ENCODE results near the gene SEZ6L2.
A peak's percentile ranks its signal among the peaks of the same experiment; 100 is the strongest.
"Not testable (repeated sequence)": the region's sequence is repeated elsewhere in the genome, so short reads cannot be mapped to it uniquely, and the experiment has no call there.

Gene SEZ6L2

DNA sequence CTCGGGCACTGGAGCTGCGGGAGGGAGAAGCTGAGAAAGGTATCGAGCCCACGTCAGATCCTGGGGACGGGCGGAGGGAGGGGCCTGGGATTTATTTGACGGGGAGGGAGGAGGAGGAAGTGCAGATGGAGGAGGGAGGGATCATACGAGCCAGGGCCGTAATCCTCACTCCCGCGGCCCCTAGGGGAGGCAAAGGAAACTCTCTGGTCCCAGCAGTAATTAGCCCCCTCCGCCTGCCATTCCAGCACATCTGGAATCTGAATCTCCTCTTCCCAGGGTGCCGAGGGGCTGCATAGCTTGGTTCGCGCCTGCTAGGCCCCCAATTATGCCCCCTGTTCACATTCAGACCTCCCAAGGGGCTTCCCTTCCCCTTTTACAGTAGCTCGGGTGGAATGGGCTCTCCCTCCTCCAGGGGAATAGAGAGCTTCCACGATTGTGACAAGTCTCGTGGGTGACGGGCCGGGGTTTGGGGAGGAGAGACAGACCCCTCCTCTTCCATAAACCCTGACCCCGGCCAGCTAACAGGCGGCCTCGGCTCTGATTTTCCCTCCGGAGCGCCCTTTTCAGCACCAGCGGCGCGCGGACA is at the start of gene SEZ6L2:
Gene SEZ6L2, minus strand, starts transcription at position 35 of the 586 bp plus-strand sequence. CDS start 531 bp downstream, outside the sequence.
- DNase-seq, result peak; percentile 89 to 94

DNA sequence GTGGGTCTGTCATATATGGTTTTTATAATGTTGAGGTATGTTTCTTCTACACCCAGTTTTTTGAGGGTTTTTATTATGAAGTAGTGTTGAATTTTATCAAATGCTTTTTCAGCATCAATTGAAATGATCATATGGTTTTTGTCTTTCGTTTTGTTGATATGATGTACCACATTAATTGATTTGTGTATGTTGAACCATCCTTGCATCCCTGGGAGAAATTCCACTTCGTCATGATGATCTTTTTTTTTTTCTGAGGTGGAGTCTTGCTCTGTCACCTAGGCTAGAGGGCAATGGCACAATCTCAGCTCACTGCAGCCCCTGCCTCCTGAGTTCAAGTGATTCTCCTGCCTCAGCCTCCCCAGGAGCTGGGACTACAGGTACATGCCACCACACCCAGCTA is 48.5 kb upstream of the SEZ6L2 start:
- DNase-seq, result no peak

DNA sequence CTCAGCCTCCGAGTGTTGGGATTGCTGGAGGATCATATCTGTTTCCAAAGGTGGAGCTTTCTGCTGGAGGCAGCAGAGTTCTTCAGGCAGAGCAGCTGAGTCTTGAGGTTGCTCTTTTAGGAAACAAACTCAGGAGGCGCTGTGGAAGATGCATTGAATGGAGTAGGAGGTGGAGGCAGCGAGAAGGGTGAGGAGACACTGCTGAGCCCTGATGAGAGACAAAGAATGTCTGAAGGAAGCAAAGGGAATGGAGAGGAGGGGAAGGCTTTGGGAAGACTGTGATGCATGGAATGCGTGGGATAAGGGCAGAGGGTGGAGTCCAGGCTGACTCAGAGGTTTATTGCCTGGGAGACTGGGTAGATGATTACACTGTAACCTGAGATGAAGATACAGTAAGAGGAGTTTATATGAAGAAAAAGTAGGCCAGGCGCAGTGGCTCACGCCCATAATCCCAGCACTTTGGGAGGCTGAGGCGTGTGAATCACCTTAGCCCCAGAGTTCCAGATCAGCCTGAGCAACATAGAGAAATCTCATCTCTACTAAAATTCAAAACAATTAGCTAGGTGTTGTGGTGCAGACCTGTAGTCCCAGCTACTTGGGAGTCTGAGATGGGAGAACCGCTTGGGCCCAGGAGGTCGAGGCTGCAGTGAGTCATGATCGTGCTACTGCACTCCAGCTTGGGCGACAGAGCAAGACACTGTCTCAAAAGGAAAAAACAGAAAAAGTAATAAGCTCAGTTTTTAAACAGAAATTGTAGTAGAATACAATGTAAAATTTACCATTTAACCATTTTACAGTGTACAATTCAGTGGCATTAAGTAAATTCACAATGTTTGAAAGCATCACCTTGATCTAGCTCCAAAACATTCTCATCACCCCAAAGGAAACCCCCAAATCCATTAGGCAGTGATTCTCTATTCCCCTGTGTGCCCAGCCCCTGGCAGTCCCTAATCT is 44.8 kb upstream of the SEZ6L2 start:
- peak in 1 of 2 experiments; percentile 60 for DNase-seq

DNA sequence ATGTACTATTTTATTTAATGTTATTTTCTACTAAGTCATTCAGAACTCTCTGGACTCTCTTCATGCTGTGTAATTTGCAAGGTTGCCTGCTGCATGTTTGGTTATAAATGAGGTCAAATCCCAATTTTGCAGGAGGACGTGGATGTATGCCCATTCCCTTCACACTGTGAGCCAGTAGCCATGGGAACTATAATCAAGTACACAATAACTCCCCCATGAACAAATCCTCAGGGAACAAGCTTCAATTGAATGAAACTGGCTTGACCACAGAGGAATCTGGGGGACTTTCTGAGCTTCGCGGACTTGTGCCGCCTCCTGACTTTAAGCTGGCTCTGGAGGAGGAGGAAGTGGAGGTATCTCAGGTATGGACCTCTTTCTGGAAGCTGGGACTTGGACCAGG is 41.3 kb upstream of the SEZ6L2 start:
- no peak for DNase-seq

DNA sequence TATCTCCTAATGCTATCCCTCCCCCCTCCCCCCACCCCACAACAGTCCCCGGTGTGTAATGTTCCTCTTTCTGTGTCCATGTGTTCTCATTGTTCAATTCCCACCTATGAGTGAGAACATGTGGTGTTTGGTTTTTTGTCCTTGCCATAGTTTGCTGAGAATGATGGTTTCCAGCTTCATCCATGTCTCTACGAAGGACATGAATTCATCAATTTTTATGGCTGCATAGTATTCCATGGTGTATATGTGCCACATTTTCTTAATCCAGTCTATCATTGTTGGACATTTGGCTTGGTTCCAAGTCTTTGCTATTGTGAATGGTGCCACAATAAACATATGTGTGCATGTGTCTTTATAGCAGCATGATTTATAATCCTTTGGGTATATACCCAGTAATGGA is 32.4 kb upstream of the SEZ6L2 start:
- not testable (repeated sequence) for DNase-seq

DNA sequence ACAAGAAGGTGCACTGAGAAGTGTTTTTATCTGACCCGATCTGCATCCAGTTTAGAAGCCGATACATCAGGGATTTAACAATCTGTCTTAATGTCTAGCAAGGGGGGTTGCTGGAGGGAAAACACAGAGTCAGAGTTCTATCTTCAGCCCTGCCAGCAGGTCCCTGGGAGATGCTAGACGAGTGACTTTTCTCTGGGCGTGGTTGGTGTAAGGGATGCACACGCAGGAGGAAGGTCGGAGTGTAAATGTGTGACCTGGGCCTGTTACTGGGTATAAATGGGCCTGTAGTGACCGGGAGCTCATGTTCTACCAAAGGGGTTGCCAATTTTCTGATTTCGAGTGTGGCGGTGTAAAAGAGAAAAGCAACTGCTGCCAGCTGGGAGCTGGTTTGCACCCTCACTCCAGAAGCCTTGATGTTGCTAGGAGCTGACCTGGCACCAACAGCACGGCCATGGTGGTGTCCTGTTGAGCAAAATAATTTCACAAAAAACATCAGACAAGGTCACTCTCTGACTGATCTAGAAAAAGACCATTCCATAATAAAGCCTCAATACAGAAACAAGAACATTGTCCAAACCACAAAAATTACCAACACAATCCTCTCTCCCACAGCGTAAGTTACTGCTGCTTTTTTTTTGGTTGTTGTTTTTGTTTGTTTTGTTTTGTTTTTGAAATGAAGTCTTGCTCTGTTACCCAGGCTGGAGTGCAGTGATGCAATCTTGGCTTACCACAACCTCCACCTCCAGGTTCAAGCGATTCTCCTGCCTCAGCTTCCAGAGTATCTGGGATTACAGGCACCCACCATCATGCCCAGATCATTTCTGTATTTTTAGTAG is 27.9 kb upstream of the SEZ6L2 start:
- DNase-seq, result no peak

DNA sequence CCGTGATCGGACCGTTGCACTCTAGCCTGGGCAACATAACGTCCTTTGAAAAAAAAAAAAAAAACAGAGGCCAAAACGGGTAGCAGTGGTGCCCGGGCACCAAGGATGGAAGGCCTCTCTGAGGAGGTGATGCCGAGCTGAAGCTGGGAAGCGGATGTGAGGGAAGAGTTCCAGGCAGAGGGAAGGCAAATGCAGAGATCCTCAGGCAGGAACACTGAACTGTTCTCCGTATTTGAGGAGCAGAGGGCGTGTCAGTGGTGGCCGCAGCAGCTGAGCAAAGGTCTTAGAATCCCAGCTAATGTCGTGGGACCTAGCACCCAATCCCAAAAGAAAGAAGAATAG is 27.3 kb upstream of the SEZ6L2 start:
- DNase-seq, result no peak

DNA sequence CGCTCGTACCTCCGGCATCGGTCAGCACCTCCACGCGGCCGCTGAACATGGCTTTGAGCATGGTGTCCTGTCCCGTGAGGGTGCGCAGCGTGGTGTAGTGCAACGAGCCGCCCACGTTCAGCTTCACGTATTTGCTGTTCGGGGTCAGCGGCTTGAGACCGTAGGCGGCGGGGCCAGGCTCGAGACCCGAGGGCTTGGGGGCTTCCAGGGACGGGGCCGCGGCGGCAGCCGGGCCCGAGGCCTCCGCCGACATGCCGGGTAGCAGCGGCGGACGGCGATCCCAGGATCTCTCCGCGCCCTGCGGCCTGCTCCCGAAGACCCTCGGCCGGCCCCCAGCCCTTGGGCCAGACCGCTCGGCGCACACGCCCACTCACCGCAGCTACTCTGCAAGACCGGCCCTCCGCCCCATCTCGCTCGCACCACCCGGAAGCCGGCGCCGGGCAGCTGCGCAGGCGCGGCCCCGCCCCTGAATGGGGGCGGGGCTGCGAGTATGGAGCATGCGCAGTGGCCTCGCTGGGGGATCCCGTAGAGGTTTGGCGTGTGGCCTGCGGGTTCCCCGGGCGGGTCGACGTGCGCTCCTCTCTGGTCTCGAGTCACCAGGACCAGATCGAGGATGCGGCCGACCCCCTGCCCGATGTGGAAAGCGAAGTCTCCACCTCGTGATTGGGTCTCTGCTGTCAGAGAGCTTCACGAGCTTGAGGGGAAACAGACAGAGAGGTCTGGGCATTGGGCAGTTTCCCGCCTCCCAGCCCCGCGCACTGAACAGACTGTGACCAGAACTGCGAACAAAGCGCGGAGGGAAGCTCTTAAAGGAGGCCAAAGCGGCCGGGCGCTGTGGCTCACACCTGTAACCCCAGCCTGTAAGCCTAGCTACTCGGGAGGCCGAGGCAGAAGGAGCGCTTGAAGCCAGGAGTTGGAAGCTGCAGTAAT is 26.7 kb upstream of the SEZ6L2 start, which contains the start of gene KCTD13:
Gene KCTD13, minus strand, starts transcription at position 446 of the 930 bp plus-strand sequence. Its CDS starts 193 bp downstream, at position 253.
- DNase-seq, result peak; percentile 79 to 90

DNA sequence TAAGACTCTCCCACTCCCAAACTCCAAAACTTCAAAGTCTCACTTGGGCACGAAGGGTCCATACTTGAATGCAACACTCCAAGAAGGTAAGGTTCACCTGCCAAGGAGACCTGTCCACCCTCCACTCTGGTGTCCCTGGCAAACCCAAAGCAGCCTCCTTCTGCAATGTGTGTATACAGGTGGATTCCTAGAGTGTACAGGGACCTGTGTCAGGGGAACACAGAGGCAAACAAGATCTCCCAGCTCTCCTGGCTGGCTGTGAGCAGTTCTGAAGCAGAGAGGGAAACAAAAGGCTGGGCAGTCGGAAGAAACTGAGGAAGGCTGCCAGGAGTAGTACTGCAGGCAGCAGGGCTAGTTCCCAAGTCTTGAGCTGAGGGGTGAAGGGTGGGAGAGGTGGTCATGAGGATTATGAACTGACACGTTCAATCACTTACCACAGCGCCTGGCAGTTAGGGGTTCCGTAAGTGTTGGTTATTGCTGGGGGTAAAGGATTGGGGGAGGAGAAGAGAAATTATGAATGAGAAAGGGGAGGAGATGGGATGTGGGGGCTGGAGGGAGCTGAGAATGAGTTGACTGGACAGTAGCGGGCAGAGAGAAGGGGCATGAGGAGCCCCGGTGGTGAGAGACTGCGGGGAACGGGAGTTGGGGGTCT is 25.9 kb upstream of the SEZ6L2 start:
- DNase-seq, result no peak

DNA sequence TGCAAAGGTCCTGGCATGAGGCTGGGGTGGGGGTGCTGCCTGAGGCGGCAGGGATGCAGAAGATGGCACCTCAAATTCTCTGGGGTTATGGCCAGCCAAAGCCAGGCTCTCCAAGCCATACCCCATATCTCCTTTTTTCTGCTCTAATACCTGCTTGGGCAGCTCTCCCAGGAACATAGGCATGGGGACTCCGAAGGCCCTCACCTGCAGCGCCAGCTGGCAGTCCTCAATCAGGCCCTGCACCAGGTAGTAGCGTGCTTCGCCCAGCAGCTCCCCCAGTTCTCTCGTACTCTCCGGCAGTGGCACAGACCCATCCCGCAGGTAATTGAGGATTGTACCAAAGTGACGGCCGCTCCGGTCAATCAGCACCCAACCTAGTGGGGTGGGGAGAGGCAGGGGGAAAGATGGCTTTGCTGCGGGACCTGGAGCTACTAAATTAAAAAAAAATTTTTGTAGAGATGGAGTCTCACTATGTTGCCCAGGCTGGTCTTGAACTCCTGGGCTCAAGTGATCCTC is 23.7 kb upstream of the SEZ6L2 start:
- no peak for DNase-seq

DNA sequence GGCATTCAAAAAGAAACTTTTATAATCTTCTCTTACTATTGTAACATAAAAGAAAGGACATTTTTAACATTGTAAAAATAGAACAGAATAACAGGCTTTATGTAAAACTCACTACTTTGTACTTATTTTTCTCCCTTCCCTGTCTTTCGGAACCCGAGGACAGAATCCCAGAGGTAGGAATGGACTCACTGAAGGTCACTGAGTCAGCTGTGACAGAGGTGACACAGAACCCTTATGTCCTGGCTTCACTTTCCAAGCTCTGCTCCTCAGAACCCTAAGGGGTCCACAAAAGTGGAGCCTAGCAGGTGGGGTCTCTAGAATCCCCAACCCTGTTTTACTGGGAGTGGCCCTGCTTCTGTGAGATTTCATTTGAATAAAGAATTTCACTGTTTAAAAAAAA is 23.0 kb upstream of the SEZ6L2 start:
- no peak for DNase-seq

DNA sequence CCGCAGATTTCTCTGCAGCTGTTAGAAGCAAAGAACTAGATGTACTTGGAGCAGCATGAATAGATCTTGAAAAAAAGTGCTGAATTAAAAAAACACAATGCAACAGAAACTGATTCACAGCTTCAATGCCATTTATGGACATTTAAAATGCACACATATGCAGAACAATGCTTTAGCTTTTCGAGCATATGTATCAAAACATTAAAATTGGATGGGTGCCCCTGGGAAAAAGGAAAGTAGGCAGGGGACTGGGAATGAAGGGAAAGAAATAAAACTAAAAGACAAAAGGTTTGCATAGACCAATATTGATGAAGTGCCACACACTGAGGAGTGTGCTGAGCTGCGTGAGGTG is 21.7 kb upstream of the SEZ6L2 start:
- no peak for DNase-seq

DNA sequence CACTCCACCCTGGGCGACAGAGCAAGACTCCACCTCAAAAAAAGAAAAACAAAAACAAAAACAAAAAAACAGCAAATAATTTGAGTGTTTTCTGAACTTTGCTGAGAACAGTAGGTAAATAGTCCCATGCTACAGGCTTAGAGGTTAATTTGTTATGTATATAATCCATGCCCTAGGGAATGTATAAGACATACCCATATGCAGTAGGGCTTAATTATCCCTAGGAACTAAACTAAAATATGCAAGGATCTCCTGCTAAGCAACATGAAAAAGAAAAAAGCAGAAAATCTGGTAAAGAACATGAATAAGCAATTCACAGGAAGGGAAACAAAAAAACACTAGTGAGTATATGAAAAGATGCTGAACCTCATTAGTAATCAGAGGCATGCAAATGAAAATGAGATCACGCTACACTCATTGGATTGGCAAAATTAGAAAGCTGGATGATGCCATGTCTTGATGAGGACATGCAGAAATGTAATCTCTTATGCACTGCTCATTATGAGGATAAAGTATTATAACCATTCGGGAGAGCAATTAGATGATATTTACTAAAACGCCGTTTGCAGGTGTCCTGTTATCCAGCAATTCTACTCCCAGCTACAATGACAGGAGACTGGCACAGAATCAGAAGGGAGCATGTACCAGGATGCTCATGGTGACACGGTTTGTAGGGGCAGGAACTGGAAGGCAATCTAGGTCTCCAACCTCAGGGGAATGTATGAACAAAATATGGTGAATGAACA is 21.1 kb upstream of the SEZ6L2 start:
- no peak for DNase-seq

DNA sequence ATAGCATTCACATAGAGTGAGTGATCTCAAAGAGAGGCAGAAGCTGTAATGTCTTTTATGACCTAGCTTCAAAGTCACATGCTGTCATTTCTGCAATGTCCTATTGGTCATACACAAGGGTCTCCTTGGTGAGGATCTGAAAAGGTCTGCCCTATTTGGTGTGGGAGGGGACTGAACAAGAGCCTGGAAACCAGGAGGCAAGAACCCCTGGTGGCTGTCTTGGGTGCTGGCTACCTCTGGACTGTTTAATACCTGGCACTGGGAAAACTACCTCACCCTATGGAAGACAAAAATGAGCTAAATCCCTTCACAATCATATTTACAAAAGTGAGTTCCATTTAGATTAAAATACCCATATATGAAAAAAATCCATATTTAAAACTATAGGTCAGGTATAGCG is 17.6 kb upstream of the SEZ6L2 start:
- DNase-seq, result no peak

DNA sequence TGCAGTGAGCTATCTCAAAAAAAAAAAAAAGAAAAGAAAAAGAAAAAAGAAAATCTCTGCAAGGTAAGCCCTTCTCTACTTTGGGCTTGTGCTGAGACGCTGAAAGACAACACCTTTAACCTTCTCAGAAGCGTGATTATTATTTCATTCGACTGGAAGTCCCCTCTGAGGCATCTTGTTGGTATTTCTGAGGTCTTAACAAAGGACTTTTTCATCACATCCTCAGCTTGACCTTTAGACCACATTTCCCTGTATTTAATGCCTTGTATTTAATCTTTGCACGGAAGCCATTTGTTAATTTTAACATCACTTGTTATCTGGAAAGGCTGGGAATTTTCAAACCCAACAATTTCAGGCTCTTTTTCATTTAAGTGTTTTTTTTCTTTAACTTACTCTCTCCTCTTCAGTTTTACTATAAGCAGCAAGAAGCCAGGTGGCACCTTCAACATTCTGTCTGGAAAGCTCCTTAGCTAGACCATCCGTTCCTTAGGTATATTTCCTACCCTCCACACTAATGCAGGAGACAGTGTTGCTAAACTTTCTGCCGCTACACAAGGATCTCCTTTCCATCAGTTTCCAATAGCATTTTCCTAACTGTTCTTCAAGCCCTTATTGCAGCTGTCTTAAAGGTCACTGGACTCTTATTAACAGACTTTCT is 16.4 kb upstream of the SEZ6L2 start:
- DNase-seq, result no peak

DNA sequence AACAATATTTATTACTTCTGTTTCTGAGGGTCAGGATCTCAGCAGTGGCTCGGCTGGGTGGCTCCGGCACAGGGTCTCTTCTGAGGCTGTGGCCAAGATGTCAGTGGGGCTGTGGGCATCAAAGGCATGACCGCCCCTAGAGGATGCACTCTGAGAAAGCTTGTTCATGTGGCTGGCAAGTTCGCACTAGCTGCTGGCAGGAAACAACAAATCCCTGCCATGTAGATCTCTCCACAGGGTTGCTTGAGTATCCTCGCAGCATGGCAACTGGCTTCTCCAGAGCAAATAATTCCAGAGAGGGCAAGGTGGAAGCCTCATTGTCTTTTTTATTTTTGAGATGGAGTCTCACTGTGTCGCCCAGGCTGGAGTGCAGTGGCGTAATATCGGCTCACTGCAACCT is 14.2 kb upstream of the SEZ6L2 start:
- DNase-seq, result no peak

DNA sequence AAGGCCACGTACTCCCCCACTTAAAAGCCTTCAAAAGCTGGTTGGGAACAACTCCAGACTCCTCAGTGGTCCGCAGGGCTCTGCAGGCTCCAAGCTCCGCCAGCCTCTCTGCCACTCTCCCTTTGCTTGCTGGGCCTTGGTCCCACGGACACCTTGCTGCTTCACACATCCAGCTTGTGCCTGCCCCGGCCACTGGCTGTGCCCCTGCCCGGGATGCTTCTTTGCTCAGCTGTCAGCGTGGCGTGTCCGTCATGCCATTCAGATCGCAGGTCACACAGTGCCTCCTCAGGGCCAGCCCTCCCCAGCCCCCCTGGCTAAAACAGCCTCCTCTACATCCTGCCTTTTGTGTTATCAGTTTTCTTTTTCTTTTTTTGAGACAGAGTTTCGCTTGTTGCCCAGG is 12.7 kb upstream of the SEZ6L2 start:
- DNase-seq, result no peak

DNA sequence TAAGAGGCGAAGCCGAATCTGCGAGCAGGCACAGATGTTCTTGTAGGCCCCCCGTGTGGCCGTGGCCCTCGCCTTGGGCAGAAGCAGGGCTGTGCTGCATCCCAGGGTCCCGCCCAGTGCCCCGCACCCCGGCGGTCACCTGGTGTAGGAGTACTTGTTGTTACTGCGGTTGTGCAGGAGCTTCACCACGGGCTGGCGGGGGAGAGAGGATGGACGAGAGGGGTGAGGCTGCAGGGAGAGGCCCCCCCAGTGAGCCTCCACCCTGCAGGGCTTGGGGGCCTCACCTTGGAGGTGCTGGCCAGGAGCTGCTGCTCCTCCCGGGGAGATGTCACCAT is 12.3 kb upstream of the SEZ6L2 start:
- no peak for DNase-seq

DNA sequence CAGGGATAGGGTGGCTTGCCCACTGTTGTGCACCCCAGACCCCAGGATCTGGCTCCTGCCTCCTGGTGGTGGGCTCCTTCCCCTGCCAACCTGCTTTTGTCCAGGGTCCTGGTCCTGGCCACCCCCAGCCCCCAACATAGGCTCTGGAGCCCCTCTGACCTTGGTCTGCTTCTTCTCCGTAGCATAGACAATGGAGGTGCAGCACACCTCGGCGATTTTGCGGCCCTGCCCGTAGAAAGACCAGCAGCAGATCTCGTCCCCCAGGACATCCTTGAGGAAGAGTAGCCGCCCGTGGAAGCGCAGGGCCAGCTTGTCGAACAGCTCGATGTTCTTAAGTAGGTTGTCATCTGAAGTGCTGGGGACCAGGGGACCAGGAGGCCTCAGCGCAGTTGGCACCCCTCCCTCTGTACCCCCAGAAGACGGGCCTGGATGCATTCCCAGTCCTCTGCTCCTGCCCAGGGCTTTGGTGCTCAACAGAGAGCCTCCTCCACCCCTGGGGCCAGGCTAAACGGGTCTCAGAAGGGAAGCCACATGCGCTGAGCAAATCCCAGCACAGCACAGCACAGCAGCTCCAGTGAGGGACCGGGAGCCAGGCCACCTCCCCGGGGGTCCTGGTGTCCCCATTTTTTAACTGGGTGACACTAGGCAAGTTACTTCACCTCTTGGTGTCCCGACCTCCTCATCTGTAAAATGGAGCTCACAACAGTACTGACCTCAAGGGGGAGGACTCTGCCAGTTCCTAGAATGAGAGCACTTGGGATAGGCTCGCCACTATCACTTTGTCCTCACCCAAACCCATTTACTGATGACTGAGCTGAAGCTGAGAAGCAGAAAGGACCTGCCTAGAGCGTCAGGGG is 11.7 kb upstream of the SEZ6L2 start:
- DNase-seq, result no peak
